GM21528 (cell line): ENCODE results near the gene SAMD13.

Experiments
- ATAC-seq: cut with Tn5 transposase; IDR thresholded peaks from one replicate; pipeline ENCODE4 v1.9.1; 2021; ENCODE audit warnings: mild to moderate bottlenecking, moderate library complexity; ENCODE audit not compliant: unreplicated experiment, low FRiP score

The SAMD13 gene

DNA sequence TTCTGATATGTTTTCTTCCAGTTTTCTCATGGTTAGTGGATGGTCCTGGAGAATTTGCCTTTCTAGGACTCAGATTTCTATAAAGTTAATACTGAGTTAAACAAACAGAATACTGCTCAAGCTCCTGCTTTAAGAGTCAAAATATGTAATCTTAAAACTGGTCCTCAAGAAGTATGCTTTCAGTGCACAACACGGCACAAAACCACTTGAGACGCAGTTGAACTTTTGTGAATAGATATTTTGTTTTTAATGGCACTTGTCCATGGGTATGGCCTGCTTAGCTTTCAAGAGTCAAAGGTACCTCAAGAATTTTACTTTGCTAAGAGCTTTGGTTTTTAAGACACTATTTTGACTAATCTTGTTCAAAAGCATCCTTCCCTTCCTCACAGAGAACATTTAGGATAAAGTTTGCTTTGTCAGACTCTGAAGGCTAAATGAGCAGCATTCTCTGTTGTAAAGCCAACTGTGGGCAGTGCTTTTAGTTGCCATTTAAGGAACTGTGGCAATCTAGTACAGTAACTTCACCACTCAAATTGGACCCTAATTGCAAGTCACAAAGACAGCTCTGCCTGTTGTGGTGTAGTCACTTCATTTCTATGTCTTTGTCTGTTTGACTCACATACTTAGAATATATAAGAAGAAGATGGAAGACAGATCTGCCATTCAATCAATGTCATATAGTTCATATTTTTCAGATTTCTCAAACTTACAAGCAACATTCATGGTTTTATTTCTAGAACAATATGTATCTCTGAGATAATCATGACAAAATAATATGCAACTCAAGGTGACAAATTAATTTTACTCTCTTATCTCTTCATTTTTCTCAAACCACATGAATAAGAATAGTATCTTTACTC, 28.8 kb downstream of the SAMD13 start:
- no peak for ATAC-seq

DNA sequence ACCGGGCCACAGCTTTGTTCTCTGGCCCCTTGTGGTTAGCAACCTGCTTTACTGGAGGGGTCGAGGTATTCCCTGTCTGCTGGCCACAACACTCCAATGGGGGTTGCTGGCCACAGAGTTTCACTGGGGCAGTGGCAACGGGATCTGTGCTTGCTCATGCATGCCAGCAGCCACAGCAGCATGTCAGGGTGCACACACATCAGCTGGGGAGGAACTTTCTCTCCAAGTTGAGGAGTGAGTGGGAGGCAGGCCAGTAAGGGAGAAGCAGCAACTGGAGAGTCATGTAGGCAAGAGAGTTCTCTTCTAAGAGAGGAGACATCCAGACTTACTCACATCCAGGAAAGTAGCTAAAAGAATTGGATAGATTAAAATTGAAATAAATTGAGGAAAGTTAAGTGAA, 38.0 kb downstream of the SAMD13 start:
- ATAC-seq = no peak

DNA sequence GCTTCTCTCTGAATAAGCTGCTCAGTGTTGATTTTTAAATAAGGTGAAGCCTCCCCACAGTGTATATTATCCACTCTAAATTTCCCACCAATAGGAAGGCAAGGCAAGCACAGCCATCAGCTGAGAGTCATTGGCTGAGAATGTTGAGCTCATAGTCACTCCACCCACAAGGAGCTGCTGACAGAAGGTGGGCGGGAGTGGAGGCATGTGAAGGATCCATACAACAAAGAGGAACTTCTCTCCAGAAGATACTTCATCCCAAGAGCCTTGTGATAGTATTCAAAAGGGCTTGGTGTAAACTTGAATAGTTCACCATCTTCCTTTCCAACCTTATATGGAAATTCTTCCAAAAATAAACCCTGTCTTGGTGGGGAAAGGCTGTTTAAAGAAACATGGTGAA, 42.8 kb downstream of the SAMD13 start:
- no peak for ATAC-seq

DNA sequence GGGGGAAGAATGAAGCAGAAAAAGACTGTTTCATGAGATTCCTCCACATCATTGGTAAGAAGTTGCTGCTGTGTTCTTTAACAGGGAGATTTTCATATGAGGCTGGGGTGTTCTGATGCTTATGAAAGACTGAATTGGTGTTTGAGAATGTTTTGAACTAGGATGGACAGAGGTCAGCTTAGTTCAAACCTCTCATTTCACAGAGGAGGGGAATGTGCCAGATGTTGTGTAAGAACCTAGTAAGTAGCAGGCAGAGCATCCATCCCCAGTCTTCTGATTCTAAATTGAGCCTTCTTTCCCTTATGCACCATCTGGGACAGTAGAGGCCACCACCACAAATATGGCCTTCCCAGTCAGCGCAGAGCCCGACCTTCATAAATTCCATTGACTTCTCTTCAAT, 43.7 kb downstream of the SAMD13 start:
- no peak for ATAC-seq

DNA sequence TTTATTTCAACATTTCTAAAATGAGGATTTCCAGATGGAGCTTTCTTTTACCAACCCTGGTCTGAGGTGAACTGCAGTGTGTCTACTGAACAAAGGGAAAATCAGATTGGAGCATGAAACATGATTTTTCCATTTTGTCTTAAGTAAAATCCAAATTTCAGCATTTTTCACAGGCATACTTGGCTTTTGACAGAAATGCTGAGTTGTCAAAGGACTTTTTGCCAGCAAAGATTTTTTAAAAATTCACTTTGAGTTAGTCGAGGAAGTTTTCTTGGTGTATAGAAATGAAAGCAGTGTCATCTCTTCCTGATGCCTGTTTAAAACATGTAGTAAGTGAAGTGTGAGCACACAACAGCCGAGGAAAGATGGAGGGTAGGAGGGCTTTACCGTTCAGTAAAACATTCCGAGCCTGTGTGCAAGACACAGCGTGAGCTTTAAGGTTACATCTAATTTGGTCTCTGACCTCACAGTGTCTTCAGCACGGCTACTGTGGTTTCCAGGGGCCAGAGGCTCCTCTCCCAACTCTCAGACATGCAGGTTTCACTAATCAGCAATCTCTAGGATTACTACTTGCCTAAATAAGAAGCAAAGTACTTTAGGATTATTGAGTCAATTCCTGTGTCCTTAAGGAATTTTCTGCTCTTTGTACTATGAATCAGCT, 45.9 kb downstream of the SAMD13 start:
- ATAC-seq = no peak

DNA sequence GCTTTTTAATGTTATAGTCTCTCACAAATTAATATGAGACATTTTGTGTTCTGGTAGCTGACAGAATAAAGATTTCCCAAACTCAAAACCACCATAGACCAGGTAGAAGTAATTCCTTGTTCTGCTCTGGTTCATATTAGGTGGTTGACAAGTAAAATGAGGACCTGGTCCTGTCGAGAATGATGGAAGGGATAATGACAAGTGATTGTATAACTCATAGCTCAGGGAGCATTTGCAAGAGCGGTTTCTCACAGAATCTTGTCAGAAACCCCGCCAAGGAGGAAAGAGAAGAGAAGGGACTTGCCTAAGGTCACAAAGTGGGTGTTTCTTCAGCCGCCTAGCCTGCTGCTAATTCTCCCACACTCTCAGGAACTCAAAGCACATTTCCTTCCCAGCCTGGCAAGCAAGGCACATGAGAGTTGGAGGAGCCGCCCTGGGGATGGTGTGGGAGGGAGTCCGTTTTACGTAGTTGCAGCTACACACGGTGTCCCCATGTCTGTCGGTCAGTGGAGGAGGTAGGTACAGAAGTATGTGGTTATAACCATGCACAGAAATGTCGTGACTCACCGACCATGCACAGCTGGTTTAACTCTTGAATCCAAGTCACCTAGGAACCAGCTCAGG, 46.5 kb downstream of the SAMD13 start:
- ATAC-seq = no peak

DNA sequence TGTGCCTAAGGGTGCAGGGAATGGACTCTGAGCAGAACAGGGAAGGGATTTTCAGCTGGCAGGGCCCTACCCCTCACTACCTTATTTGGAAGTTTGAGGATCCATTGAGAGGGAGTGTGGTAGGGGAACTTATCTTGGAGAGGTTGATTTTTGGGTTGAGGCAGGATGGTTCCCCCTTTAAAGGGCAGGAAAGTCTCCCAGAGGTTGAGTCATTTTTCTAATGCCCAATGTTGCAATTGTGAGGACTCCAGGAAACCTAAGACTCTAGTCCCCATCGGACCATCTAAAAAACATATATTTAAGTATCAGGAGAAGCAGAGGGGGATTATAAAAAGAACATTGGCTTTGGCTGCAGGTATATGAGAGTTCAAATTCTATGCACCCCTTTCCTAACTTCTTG, 47.3 kb downstream of the SAMD13 start:
- ATAC-seq = no peak

DNA sequence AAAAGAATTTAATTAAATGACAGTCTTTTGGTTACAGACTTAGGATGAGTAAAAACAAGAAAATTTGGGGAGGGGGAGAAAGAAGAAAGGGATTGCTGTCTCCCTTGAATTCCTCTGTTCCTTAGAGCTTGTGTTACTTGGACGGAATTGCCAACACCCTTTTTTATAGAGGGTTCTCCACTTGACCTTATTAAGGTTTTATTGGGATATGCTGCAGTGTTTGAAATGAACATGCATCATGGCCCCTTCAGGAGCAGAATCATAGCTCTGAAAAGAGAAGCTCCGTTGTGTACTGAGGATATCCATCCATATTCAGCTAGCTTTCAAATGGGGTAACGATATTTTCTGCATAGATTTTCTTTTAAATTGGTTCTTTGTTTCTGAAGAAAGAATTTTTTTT, 48.6 kb downstream of the SAMD13 start:
- no peak for ATAC-seq

DNA sequence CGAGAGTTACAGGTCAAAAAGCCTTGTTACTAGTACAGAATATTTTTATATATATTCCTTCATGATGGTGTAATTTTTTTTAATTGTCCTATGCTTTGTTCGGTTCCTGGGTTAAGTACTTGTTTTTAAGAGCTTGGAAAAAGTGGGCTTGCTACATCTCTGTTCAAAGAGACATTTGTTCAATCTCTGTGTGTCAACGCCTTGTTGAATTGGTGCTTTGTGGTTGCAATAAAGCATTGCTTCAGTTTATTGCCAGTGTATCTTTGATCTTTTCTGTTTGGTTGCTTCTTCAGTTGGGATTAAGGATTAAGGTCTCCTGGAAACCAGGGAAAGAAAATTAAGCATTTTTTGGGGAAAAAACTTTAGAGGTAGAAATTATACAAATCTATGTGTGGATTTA, 49.0 kb downstream of the SAMD13 start:
- no peak for ATAC-seq

DNA sequence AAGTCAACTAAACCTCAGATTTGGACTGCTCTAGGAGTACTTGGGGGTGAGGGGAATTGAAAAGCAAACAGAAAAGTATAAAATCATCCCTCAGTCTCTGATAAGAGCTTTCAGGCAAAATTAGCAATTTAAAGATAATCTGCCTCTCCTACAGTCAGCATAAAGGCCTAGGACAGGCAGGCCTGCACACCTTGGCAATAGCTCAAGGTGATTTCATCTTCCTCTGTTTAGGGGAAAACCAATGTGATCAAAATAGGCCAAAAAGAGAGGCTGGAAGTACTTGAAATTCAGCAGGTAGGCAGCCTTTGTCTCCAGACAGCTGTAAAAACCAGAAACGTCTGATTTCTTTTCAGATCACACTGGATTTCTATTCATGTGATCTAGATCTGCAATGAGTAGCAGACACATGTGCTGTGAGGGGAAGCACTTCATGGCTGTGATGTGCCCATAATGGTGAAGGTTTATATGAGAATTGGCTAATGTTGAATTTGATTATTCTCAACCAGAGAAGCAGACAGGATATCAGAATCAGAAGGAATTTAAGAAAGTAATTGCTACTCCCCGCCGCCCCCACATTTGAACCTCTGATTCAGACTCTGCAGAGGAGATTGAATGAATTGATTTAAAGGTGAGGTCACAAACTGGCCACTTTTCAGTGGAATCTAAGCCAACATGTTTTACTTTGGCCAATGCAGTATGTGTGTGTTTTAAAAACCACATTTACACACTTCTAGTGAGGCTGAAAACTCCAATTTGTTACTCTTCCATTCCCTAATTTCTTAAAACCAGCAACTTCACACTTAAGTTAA, 51.0 kb downstream of the SAMD13 start:
- ATAC-seq = no peak

DNA sequence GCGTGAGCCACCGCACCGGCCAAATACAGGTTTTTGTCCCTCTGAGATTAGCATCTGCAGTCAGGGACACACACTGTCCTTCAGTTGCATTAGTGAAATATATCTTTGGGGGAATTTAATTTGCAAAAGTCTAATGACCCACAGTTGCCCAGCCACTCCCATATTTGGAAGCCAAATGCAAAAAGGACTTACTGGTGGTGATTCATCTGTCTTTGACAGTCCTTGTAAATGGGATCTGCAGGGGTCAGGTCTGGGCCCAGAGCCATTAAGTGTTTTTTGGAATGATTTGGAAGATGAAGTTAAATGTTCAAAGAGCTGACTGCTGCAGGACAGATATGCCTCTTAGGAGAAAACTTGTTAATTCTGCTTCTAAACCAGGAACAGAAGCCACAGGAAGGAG, 52.2 kb downstream of the SAMD13 start:
- ATAC-seq = no peak

DNA sequence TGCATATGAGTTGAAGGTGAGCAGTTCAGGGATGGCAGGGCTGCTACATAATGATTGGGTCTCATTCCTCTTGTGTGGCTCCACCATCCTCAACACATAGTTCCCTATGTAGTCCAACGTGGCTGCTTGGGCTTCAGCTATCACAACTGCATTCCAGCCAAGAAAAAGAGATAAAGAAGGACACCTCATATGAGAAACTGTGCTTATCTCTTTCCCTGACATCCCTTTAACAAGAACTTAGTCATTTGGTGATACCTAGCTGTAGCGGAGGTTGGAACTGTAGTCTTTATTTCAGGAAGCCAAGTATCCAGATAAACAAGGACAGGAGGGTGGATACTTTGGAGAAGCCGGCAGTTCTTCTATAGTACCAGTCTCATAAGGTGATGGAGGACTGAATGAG, 54.0 kb downstream of the SAMD13 start:
- ATAC-seq = no peak

DNA sequence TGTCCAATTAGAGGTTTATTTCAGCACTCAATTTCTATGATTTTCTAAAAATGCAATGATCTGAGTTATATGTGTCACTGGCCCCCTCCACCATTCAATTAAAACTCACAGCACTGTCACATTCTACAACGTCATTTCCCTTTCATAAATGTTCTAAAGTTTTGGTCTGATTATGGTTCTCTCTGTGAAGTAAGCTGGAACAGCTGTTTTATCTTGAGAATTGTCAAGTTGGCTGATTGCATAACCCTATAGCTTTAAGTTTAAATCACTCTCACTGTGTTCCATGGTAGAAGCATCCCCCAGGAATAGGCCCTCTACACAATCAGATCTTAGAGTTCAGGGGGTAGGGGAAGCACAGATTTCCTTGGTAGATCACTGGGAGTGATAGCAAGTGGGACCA, 55.4 kb downstream of the SAMD13 start:
- ATAC-seq = no peak

DNA sequence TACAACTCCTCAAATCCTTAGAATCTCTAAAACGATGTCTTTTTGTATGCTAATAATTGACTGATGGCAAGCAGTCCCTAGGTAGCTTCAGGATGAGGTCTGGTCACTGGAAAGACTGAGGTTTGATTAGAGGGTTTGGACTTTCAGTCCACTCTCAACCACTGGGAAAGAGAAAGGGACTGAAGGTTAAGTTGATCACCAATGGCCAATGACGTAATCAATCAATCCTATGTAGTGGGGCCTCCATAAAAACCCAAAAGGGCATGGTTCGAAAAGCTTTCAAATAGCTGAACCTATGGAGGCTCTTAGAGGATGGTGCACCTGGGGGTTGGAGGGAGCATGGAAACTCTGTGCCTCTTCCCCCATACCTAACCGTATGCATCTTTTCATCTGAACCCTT, 57.2 kb downstream of the SAMD13 start:
- ATAC-seq = no peak

DNA sequence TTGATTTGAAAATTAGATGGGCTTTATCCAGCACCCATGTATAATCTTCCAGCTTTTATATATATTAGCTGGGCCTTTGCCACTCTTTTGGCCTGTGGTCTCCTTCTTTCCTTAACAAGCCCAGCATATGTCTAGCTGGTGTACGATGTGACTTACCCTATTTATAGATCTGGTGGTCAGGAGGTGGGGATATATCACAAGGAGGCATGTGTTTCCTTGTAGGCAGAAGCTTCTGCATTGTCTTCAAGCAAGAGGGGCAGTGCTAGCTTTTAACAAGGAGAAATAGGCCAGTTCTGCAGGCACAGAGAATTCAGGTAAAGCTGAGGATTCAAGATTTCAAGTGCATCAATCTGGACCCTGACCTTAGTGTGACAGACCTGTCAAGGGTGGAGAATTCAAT, 58.8 kb downstream of the SAMD13 start:
- ATAC-seq = no peak

DNA sequence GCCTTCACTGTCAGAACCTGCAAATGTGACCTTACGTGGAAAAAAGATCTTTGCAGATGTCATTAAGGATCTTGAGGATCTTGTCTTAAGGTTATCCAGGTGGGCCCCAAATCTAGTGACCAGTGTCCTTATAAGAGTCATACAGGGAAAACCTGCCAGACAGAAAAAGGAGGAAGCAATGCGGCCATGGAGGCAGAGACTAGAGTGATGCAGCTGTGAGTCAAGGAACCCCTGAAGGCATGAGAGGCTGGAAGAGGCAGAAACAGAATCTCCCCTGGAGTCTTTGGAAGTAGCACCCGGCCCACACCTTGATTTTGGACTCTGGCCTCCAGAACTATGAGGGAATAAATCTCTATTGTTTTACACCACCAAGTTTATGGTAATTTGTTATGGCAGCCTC, 60.3 kb downstream of the SAMD13 start:
- ATAC-seq = no peak

DNA sequence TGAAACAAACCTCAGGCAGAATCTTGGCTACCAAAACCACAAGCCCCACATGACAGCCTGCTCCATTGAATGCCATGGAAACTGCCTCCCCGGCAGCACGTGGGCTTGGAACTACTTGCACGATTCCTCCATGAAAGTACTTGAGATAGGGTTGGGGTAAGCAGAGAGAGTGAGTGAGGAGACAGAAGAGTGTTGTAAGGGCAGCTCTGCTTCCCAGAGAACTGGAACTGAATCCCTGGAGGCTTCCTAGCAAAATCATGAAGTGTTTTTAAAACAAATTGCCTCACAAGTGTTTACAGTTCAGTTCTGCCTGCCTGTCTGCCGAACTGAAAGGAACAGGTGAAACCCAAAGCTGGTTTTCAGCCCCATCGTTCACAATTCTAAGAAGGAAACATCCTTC, 61.5 kb downstream of the SAMD13 start:
- no peak for ATAC-seq

DNA sequence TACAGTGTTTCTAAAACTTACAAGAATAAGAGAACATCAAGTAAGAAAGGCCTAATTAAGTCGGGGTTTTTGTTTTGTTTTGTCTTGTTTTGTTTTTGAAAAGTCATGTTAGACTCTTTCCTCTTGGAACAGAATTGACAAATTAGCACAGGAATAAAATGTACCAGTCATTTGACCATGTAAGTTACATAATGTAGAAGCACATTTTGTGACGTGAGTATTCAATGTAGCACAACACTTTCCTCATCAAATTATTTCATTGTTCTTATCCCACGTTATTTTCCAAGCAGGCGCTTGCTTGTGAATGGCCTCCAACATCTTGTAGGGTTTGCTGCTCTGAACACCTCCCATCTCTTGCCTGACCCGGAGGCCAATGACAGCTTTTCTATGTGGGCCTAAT, 62.1 kb downstream of the SAMD13 start:
- ATAC-seq = no peak

DNA sequence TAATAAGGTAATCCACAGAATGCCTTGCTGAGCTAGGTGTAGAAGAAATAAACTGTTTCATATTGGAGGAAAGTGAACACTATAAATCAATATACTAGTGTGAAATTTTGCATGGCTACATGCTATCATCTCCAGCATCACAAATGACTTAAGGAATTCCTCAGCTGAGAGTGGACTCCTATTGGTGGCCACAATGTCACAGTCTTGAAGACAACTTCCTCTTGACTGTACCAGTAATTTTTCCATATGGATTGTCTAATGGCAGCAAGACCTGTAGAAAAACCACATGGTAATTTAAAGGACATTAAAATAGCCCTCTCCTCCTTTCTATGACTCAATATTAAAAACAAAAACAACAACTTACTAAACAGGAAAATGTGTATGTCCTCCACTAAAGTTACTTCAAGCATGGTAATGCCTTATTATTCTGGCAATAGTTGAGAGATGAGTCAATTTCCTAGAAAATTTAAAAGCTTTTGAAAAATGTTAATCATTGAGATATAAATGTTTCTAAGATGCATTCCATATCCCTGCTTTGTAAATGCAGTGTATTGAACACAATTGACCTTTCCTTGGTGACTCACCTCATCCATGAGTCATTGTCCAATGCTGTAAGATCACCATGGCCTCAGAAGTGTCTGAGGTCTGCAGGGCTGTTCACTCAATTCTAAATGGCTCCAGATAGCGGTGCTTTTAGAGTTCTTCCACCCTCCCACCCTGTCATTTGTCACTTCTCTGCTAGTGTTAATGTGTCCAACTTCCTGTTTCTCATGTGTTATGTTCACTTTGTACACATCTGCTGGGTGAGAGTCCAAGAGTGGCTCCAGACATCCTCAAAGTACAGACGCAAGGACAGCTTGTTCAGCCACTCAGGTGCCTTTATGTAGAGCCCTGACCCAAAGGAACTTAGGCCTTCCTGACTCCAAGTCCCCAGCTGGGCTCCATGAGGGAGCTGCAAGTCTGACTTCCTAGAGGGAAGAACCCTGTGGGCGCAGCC, 64.0 kb downstream of the SAMD13 start:
- ATAC-seq = no peak

DNA sequence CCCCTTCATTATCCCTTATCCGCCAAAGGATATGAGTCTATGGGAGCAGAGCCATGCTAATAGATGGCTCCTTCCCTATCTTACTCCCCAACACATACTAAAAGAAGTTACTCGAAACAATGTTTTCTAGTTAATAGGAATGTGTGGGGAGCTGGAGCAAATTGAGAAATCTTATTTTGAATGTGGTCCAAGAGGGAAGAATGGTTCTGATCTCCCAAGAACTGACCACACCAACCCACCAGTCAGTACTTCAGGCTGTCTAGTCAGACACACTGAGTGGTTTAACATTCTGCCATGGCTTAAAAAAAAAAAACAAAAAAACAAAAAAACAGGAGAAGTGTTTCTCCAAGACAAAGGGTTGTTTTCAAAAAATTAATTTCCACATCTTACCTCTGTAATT, 65.3 kb downstream of the SAMD13 start:
- ATAC-seq = no peak
